GM12892 (cell line): ENCODE results near the gene PACSIN1.
"Not testable (repeated sequence)": the region's sequence is repeated elsewhere in the genome, so short reads cannot be mapped to it uniquely, and the experiment has no call there.

Source experiments
- DNase-seq: peaks from one replicate; pipeline ENCODE4 v3.0.0; 2011; ENCODE audit not compliant: insufficient read length
- FAIRE-seq: peaks from 2 replicates; lab custom pipeline; 2011; peaks lifted over from hg19 to GRCh38; lab: Jason Lieb, UNC
- POLR2A ChIP-seq: IDR thresholded peaks from 2 replicates; pipeline ENCODE4 v1.6.1; 2011; ENCODE audit warnings: low read depth, low read length, control low read depth
- POLR2AphosphoS5 ChIP-seq: IDR thresholded peaks from 2 replicates; pipeline ENCODE4 v1.6.1; 2011; ENCODE audit warnings: low read depth, low read length, control low read depth
- TAF1 ChIP-seq: IDR thresholded peaks from 2 replicates; pipeline ENCODE4 v1.6.1; 2011; ENCODE audit warnings: low read depth, mild to moderate bottlenecking, control low read depth, low read length, borderline replicate concordance

PACSIN1 gene

DNA sequence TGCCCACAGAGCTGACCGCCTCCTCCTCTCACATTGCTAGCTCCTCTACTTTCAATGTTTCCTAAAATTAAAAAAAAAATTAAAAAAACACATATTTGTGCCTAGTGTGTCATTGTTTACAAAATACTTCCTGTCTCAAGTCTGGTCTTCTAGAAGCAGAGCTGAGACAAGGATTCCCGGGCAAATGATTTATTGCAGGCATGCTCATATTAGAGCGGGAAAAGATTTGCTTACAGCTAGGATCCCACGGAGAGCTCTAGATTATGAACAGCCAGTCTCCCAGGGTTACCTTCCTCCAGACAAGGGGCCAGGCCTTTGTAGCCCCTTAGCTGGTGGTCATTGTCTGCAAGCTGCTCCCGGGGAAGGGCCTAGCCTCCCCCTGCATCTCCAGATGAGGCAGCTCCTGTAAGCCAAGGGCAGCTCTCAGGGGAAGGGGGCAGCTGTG, 9.4 kb downstream of the PACSIN1 start:
- FAIRE-seq = no peak
- no peak for DNase-seq
- TF ChIP-seq TAF1 (no peak), POLR2A (no peak), POLR2AphosphoS5 (no peak)

DNA sequence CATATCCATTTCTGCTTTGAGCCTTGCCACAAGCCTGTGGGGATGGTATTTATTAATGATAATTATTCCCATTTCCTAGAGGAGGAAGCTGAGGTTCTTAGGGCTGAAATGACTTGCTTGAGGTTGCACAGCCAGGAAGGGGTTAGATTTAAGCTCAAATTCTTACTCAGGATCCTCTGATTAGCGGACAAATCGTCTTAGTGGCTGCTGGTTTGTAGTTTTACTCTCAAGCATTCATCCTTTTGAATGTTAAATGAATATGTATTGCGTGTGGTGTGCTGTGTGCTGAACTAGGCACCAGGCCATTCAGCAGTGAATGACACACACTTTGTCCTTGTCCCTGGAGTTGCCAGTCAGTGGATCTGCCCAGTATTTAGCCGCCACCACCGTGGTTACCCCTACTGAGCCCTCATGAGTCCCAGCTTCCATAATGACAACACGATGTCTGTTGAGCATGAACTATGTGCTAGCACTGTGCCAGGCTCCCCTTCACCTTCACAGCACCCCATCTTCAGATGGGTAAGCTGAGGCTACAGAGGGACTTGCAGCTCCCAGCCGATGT, 10.0 kb downstream of the PACSIN1 start:
- FAIRE-seq = no peak
- TF ChIP-seq POLR2AphosphoS5 (no peak), TAF1 (no peak), POLR2A (no peak)
- no peak for DNase-seq

DNA sequence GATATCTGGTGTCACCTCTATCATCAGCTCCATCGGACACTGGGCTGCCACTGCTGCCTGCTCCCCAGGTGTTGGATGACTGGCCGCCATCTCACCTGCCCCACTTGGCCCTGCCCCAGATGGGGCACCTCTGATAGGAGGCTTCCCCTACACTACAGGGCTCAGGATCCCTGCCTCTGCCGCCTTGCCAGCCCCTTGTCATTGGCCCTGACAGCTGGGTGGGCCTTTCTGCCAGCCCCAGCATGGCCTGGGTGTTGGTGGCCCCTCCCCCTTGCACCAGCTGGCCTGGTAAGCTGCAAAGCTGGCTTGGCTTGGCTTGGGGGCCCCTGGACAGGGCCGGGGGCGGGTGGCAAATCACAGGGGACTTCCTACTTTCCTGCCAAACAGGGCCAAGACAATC, 10.6 kb downstream of the PACSIN1 start:
- FAIRE-seq (no peak), DNase-seq (no peak)
- TF ChIP-seq POLR2AphosphoS5 (no peak), POLR2A (no peak), TAF1 (no peak)

DNA sequence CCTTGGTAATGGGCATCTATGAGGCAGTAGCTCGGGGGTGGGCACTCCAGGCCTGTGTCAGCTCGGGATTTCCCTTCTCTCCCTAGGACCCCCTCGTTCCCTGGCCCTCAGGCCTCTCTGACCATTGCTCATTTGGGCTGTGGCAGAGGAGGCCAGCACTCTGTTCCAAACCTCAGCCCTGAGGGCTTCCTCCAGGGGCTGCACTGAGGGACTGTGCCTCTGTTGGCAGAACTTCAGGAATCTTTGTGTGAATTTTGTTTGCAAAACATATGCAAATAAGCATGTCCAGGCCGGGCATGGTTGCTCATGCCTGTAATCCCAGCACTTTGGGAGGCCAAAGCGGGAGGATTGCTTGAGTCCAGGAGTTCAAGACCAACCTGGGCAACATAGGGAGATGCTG, 11.0 kb downstream of the PACSIN1 start:
- FAIRE-seq = no peak
- DNase-seq = no peak
- no peak for TF ChIP-seq TAF1
- no peak for TF ChIP-seq POLR2AphosphoS5
- no peak for TF ChIP-seq POLR2A

DNA sequence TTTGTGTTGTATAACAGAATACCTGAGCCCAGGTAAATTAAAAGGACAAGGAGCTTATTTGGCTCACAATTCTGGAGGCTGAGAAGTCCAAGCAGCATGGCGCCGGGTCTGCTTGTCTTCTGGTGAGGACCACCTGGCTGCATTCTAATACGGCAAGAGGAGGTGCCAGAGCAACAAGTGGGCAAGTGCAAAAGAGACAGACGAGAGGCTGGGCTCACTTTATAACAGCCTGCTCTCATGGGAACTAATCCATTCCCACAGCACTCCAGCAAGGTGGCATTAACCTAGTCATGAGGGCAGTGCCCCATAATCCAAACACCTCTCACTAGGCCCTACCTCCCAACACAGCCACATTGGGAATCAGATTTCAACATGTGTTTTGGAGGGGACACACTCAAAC, 12.9 kb downstream of the PACSIN1 start:
- no peak for DNase-seq
- FAIRE-seq = no peak
- TF ChIP-seq POLR2AphosphoS5 (no peak), TAF1 (no peak)

DNA sequence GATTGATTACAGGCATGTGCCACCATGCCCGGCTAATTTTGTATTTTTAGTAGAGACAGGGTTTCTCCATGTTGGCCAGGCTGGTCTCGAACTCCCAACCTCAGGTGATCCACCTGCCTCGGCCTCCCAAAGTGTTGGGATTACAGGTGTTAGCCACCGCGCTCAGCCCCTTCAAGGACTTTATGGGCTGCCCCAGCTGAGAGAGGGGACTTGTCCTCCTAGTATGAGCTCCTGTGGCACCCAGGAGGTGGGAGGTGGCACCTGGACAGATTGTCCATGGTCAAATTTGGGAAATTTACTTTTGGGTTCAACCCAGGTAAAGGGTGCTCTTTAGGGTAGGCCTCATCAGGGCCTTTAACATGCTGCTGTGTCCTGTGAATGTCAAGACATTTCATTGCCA, 17.9 kb downstream of the PACSIN1 start:
- not testable (repeated sequence) for DNase-seq, FAIRE-seq

DNA sequence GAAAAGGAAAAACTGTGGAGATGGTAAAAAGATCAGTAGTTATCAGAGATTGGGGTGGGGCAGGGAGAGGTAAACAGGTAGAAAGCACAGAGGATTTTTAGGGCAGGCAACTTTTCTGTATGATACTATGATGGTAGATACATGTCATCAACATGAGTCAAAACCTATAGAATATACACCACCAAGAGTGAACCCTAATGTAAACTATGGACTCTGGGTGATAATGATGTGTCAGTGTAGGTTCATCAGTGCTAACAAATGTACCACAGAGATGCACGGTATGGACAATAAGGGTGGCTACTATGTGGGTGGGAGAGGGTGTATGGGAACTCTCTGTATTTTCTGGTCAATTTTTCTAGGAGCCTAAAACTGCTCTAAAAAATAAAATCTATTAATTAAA, 18.5 kb downstream of the PACSIN1 start:
- FAIRE-seq (no peak), DNase-seq (no peak)
- TF ChIP-seq POLR2A = no peak
- no peak for TF ChIP-seq TAF1
- no peak for TF ChIP-seq POLR2AphosphoS5

DNA sequence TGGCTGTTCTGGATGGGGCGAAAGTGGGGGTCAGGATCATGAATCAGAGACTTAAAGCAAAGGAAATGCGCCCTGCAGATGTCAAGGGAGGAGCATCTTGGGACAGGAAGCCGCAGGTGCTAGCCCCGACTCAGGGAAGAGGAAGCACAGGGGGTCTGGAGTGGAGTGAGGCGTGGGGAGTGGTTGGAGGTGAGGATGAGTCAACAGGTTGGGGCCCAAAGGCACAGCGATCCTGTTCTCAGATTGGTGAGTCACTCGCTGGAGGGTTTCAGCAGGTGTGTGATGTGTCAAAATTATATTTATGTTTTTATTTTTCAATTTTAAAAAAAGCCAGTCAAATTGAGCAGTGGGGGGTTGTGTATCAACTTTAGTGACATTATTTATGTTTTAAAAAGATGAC, 19.0 kb downstream of the PACSIN1 start:
- no peak for TF ChIP-seq POLR2A
- TF ChIP-seq TAF1 = no peak
- TF ChIP-seq POLR2AphosphoS5 = no peak
- DNase-seq (no peak), FAIRE-seq (no peak)

DNA sequence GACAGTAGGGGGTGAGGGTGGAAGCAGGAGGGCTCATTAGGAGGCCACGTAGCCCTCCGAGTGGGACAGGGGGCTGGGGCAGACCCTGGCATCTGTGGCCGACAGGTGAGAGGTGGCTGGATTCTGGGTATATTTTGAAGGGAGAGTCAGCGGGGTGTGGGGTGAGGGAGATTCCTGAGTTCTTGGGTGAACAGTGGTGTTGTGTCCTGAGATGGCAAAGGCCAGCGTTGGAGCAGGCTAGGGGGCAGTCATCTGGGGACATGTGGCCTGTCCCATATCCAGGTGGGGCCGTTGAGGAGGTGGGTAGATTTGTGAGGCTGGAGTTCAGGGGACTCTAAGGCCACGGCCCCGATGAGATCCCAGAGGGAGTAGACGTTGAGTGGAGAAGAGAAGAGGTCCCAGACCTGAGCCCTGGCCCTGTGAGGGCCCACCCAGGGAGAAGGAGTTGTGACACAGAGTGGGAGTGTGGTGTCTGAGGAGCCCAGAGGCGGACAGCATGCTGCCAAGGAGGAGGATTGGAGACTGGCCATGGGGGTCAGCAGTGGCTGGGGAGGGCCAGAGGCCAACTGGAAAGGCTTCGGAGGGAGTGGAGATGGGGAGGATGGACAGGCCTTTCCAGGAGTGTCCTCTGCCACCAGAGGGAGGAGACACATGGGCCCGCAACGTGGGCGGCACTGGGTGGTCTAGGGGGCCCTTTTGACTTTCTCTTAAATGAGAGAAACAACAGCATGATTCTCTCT, 19.6 kb downstream of the PACSIN1 start:
- no peak for TF ChIP-seq POLR2AphosphoS5
- no peak for TF ChIP-seq POLR2A
- TF ChIP-seq TAF1 = no peak
- FAIRE-seq (no peak), DNase-seq (no peak)

DNA sequence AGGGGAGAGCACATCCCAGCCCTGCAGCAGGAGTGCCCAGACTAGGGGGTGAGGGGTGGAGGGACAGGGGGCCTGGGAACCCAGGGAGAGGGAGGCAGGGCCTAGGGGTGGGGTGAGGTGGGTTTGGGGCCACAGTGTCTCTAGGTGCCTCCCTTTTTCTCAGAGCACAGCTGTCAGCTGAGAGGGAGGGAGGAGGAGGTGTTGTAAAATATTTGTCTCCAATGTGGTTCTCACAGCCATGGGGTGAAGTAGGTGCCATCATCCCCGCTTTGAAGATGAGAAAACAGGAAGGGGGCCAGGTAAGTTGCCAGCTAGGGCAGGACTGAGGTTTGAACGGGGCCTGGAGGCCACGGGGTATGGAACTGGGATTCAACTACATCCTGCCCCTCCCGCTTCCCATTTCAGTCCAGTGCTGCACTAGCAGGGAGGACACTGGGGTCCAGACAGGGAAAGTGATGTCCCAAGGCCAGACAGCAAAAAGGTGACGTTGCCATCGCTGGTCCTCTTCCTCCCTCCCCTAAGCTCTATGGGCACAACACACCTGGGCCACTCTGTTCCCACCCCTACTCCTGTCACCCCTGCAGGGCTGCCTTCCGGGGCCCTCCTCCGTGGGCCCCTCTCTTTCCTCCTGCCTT, 20.3 kb downstream of the PACSIN1 start:
- no peak for FAIRE-seq
- TF ChIP-seq POLR2A (no peak), TAF1 (no peak), POLR2AphosphoS5 (no peak)
- DNase-seq = no peak

DNA sequence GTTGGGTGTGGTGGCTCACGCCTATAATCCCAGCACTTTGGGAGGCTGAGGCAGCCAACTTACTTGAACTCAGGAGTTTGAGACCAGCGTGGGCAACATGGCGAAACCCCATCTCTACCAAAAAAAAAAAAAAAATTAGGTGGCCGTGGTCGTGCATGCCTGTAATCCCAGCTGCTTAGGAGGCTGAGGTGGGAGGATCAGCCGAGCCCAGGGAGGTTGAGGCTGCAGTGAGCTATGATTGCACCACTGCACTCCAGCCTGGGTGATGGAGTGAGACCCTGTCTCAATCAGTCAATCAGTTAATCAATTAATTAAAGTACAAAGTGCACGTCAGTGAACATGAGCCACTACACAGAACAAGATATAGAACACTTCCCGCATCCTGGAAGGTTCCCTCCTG, 21.0 kb downstream of the PACSIN1 start:
- not testable (repeated sequence) for DNase-seq, FAIRE-seq

DNA sequence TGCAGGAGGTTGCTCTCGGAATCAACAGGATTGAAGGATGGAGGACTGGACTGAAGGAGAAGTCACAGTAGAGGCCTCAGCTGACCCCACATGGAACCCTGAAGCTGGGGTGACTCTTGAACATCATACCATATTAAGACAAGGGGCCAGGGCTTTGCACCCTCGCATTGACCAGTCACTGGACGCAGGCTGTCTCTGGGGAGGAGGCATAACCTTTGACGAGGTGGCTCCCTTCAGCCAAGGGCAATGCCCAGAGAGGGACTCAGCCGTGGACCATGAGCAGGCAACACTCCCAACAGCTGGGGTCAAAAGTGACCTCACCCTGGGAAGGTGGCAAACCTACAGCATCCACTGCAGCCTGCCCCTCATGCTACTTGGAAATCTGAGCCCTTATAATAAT, 21.7 kb downstream of the PACSIN1 start:
- TF ChIP-seq TAF1 (no peak), POLR2A (no peak), POLR2AphosphoS5 (no peak)
- no peak for FAIRE-seq
- no peak for DNase-seq
